ENCODE measurements around the gene CHAF1A. TPM values are rescaled to one million over a fixed set of nuclear protein-coding genes. Genes with fewer than 3 reads are reported as not detected.

The CHAF1A gene
- total RNA-seq (10 to 100 TPM in 2 of 9 donors, 1 to 10 TPM in 7; 3.4 to 14.6 (median 8.7) TPM), polyA plus RNA-seq (1 to 10 TPM; 4.0 to 8.2 (median 7.3) TPM)
- long read RNA-seq, donor 1, partial matches to known transcripts: 51 of 99 reads
- long read RNA-seq, donor 1, other reads (novel, unspliced or antisense): 48 of 99 reads
- long read RNA-seq, donor 2: 0 reads
- long read RNA-seq, donor 3: 0 reads
- long read RNA-seq, donor 4: 0 reads
- long read RNA-seq, donor 5, transcript CHAF1A-201 (15 exons, 3,339 nt): major isoform, 15 of 26 reads
- long read RNA-seq, donor 5, partial matches to known transcripts: 2 of 26 reads
- long read RNA-seq, donor 5, other reads (novel, unspliced or antisense): 9 of 26 reads
- long read RNA-seq, donor 6: 0 reads
- long read RNA-seq, donor 7: 0 reads
- long read RNA-seq, donor 8, partial matches to known transcripts: 9 of 9 reads
- long read RNA-seq, donor 8, other reads (novel, unspliced or antisense): 0 of 9 reads
- long read RNA-seq, donor 9: 0 reads
- long read RNA-seq, donor 10, partial matches to known transcripts: 7 of 8 reads
- long read RNA-seq, donor 10, other reads (novel, unspliced or antisense): 0 of 8 reads

GRCh38 chr19:4402171-4403004 is at the start of gene CHAF1A:
CHAF1A (plus strand) TSS chr19:4402640; CDS start chr19:4402763, 123 bp downstream.
- TF ChIP-seq POLR2A (IDR thresholded peaks at IDR 0.05) (peak in 1 of 2 donors; percentile 68), CTCF (IDR thresholded peaks at IDR 0.05) (no peak)
- H3K36me3 ChIP-seq (replicated peaks in 1 of 2): no peaks in the 10 kb centered on the region
- intact Hi-C loops (cut with DNase I): loop anchor here in 1 of 2 donors (10.0 kb wide), 1 partner anchor 52 kb away; the partner anchor contains the start of gene UBXN6
- peaks cover 22 to 32% of the 10 kb centered on the region in 2 donors for H3K4me1 ChIP-seq (replicated peaks in 1 of 2)
- H3K4me3 ChIP-seq: peak within 1 kb of the TSS in 3 of 4 donors; percentile 52 to 83 (median 53)
- WGBS, 4 donors: 0 to 1% (median 1%) methylated on average over 15 to 84 of the region's 84 CpGs
- H3K27ac ChIP-seq: peak within 1 kb of the TSS; percentile 55 to 92 (median 87)
- H3K27me3 ChIP-seq: no peaks in the 10 kb centered on the region
- peak; percentile 100 for DNase-seq
- H3K9me3 ChIP-seq (replicated peaks in 1 of 3): no peaks in the 10 kb centered on the region

GRCh38 chr19:4352701-4353121 is 49.7 kb upstream of the CHAF1A start:
- Histone ChIP-seq H3K27ac (no peak overlapping the region), H3K9me3 (replicated peaks in 1 of 3) (no peaks in the 10 kb centered on the region), H3K36me3 (replicated peaks in 1 of 2) (no peaks in the 10 kb centered on the region), H3K4me3 (no peak overlapping the region), H3K27me3 (no peaks in the 10 kb centered on the region), H3K4me1 (replicated peaks in 1 of 2) (no peaks in the 10 kb centered on the region)
- WGBS, 4 donors: 23 to 35% (median 27%) methylated on average over 8 to 9 of the region's 9 CpGs
- DNase-seq: peak in 5 of 7 donors; percentile 36 to 68 (median 59)
- TF ChIP-seq CTCF (IDR thresholded peaks at IDR 0.05) (peak; percentile 39 to 86 (median 76)), POLR2A (IDR thresholded peaks at IDR 0.05) (no peak)
- intact Hi-C loops (cut with DNase I): loop anchor here (5.0 kb wide), 1 partner anchor 85 kb away; no protein-coding TSS in a partner anchor

GRCh38 chr19:4354282-4354681 is 48.2 kb upstream of the CHAF1A start:
- Histone ChIP-seq H3K36me3 (replicated peaks in 1 of 2) (peaks cover 0 to 9% of the 10 kb centered on the region in 2 donors), H3K4me3 (no peak overlapping the region), H3K27ac (no peak overlapping the region), H3K27me3 (no peaks in the 10 kb centered on the region), H3K4me1 (replicated peaks in 1 of 2) (no peaks in the 10 kb centered on the region), H3K9me3 (replicated peaks in 1 of 3) (no peaks in the 10 kb centered on the region)
- DNase-seq: no peak
- TF ChIP-seq POLR2A (IDR thresholded peaks at IDR 0.05): no peak
- no peak for TF ChIP-seq CTCF (IDR thresholded peaks at IDR 0.05)
- intact Hi-C loops (cut with DNase I): loop anchor here (5.0 kb wide), 1 partner anchor 87 kb away; no protein-coding TSS in a partner anchor
- WGBS, 4 donors: 83 to 93% (median 88%) methylated on average over 10 to 12 of the region's 12 CpGs
